ENCODE measurements around the gene AOPEP.

DNA sequence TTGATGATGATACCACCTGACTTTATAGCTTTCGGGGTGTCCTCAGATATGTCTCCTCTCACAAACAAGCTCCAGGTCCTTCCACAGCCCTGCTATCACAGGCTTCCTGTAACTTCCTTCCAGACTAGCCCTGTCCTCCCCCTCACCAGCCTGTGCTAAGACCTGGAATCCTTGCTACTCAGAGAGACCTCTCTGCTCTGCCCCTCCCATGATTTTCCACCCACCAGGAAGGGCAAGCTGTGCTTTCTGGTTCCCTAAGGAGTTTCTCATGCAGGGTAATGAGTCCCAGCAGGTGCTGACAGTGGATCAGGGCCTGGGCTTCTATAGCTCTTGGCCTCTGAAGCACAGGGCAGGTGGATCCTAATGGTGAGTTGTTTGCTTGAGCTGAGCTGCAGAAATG lies 86.9 kb downstream of the AOPEP start:
- TF ChIP-seq, protein P1, sequence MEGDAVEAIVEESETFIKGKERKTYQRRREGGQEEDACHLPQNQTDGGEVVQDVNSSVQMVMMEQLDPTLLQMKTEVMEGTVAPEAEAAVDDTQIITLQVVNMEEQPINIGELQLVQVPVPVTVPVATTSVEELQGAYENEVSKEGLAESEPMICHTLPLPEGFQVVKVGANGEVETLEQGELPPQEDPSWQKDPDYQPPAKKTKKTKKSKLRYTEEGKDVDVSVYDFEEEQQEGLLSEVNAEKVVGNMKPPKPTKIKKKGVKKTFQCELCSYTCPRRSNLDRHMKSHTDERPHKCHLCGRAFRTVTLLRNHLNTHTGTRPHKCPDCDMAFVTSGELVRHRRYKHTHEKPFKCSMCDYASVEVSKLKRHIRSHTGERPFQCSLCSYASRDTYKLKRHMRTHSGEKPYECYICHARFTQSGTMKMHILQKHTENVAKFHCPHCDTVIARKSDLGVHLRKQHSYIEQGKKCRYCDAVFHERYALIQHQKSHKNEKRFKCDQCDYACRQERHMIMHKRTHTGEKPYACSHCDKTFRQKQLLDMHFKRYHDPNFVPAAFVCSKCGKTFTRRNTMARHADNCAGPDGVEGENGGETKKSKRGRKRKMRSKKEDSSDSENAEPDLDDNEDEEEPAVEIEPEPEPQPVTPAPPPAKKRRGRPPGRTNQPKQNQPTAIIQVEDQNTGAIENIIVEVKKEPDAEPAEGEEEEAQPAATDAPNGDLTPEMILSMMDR (IDR thresholded peaks at IDR 0.05): no peak
- no peak for TF ChIP-seq POLR2A (IDR thresholded peaks at IDR 0.05)

Measured in uterus (tissue), 2 donors.